Endothelial cell (in vitro differentiated cells): ENCODE results near the gene FHAD1. TPM values are rescaled to one million over a fixed set of nuclear protein-coding genes. Genes with fewer than 3 reads are reported as not detected.

Source experiments
- DNase-seq: peaks from one replicate; pipeline ENCODE4 v3.0.0; 2021; ENCODE audit warnings: low spot score
- H3K27ac Mint-ChIP-seq: one replicate; pipeline ENCODE4 v1.8.0; 2021; ENCODE audit warnings: mixed read lengths, inconsistent platforms; ENCODE audit not compliant: unreplicated experiment
- H3K27me3 Mint-ChIP-seq: one replicate; pipeline ENCODE4 v1.8.0; 2021; ENCODE audit warnings: mild to moderate bottlenecking, moderate library complexity, mixed read lengths, inconsistent platforms; ENCODE audit not compliant: unreplicated experiment
- H3K36me3 Mint-ChIP-seq: one replicate; pipeline ENCODE4 v1.8.0; 2021; ENCODE audit warnings: mild to moderate bottlenecking, low read depth, mixed read lengths, inconsistent platforms; ENCODE audit not compliant: unreplicated experiment
- H3K4me1 Mint-ChIP-seq: one replicate; pipeline ENCODE4 v1.8.0; 2021; ENCODE audit warnings: mild to moderate bottlenecking, mixed read lengths, inconsistent platforms; ENCODE audit not compliant: unreplicated experiment
- H3K4me3 Mint-ChIP-seq: one replicate; pipeline ENCODE4 v1.8.0; 2021; ENCODE audit warnings: mild to moderate bottlenecking, mixed read lengths, inconsistent platforms; ENCODE audit not compliant: unreplicated experiment
- H3K9me3 Mint-ChIP-seq: one replicate; pipeline ENCODE4 v1.8.0; 2021; ENCODE audit warnings: mixed read lengths, inconsistent platforms; ENCODE audit not compliant: unreplicated experiment
- CTCF ChIP-seq: fragments of 200-600 bp; sonication (generic); IDR thresholded peaks from one replicate; pipeline ENCODE4 v1.5.0; 2021; ENCODE audit warnings: antibody characterized with exemption; ENCODE audit not compliant: unreplicated experiment
- total RNA-seq: library from RNA; stranded (reverse); fragmentation: NEBNext Ultra II Directional; extraction: Animal tissue kit (Norgen Biotek cat#: 25700); gene quantifications from one replicate; pipeline ENCODE4 v1.2.1, GENCODE V29; 2021; ENCODE audit not compliant: unreplicated experiment

FHAD1 gene
- total RNA-seq, 1 donor from 2014 or later = 2.1 TPM

GRCh38 chr1:15428815-15429435 lies 181.9 kb downstream of the FHAD1 start:
- Mint-ChIP-seq H3K9me3 (no peaks in the 10 kb centered on the region), H3K27ac (no peak overlapping the region), H3K4me3 (no peak overlapping the region), H3K4me1 (peaks cover 8% of the 10 kb centered on the region), H3K27me3 (peaks cover 6% of the 10 kb centered on the region), H3K36me3 (peaks cover 6% of the 10 kb centered on the region)
- TF ChIP-seq CTCF = no peak
- DNase-seq = no peak

GRCh38 chr1:15429701-15430149 lies 182.7 kb downstream of the FHAD1 start:
- H3K36me3 Mint-ChIP-seq = peaks cover 6% of the 10 kb centered on the region
- no peak for DNase-seq
- no peak for TF ChIP-seq CTCF
- no peak overlapping the region for H3K27ac Mint-ChIP-seq
- H3K27me3 Mint-ChIP-seq = peaks cover 6% of the 10 kb centered on the region
- no peak overlapping the region for H3K4me3 Mint-ChIP-seq
- peaks cover 8% of the 10 kb centered on the region for H3K4me1 Mint-ChIP-seq
- H3K9me3 Mint-ChIP-seq = no peaks in the 10 kb centered on the region

- H3K9me3 Mint-ChIP-seq = no peaks in the 10 kb centered on the region
- no peak overlapping the region for H3K4me3 Mint-ChIP-seq
- peak; percentile 83 for DNase-seq
- peaks cover 6% of the 10 kb centered on the region for H3K27me3 Mint-ChIP-seq
- H3K27ac Mint-ChIP-seq = no peak overlapping the region
- H3K4me1 Mint-ChIP-seq = peaks cover 8% of the 10 kb centered on the region
- peak; percentile 94 for TF ChIP-seq CTCF
- H3K36me3 Mint-ChIP-seq = peaks cover 6% of the 10 kb centered on the region
These were observed 184.0 kb downstream of the FHAD1 start for GRCh38 chr1:15430787-15431570.

- Mint-ChIP-seq H3K27me3 (peaks cover 5% of the 10 kb centered on the region), H3K4me1 (peaks cover 2% of the 10 kb centered on the region), H3K9me3 (no peaks in the 10 kb centered on the region), H3K27ac (no peak overlapping the region), H3K4me3 (no peak overlapping the region), H3K36me3 (peaks cover 2% of the 10 kb centered on the region)
- no peak for DNase-seq
- no peak for TF ChIP-seq CTCF
These were observed 184.5 kb downstream of the FHAD1 start for GRCh38 chr1:15431571-15431948.

- Mint-ChIP-seq H3K4me3 (no peak overlapping the region), H3K27ac (no peak overlapping the region)
These were observed 185.3 kb downstream of the FHAD1 start for GRCh38 chr1:15432324-15432723.

More at GRCh38 chr1:15432324-15432723, 185.3 kb downstream of the FHAD1 start:
- DNase-seq = no peak
- Mint-ChIP-seq H3K36me3 (no peaks in the 10 kb centered on the region), H3K4me1 (no peaks in the 10 kb centered on the region), H3K9me3 (no peaks in the 10 kb centered on the region), H3K27me3 (peaks cover 4% of the 10 kb centered on the region)
- TF ChIP-seq CTCF = no peak
